Measurements from ENCODE around the gene GRIK3.

DNA sequence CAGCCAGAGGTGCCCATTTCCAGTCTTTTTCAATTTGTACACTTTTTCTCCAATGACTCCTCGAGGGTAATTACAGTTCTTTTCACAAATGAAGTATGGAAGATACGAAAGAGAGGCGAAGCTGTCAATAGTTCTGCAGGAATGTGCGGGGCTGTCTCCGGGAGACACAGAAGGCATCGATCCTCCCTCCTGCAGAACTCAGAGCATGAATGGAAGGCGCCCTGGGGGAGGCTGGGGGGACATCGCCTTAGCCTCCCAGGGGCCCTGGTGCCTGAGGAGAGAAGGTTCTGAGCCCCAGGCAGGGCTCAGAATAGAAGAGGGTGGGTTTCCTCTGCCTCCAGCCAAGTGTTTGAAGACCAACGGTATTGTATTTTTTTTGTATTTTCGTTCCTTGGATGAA lies 49.7 kb upstream of the GRIK3 start:
- TF ChIP-seq TAF1 (IDR thresholded peaks at IDR 0.05; ENCODE audit: borderline replicate concordance, low read depth, low read length) (no peak), POLR2AphosphoS5 (IDR thresholded peaks at IDR 0.05; ENCODE audit: low read depth, low read length) (no peak)

Measured in GM12892 (cell line).